ENCODE measurements around the gene RAB39B.
"Not testable (repeated sequence)": the region's sequence is repeated elsewhere in the genome, so short reads cannot be mapped to it uniquely, and the experiment has no call there.

Gene RAB39B

GRCh38 chrX:155263854-155264628 is at the start of gene RAB39B:
TSS of gene RAB39B (minus strand) at chrX:155264491. CDS start at chrX:155264288, 203 bp downstream.
- DNase-seq (ENCODE audit: low read depth): peak; percentile 78

GRCh38 chrX:155313766-155314165 is 49.5 kb upstream of the RAB39B start:
- DNase-seq (ENCODE audit: low read depth): peak; percentile 13

GRCh38 chrX:155293771-155294170 is 29.5 kb upstream of the RAB39B start:
- no peak for DNase-seq (ENCODE audit: low read depth)

- DNase-seq (ENCODE audit: low read depth): no peak
Measured at GRCh38 chrX:155279873-155280272, 15.6 kb upstream of the RAB39B start.

- DNase-seq (ENCODE audit: low read depth): no peak
Measured at GRCh38 chrX:155270969-155271368, 6.7 kb upstream of the RAB39B start.

GRCh38 chrX:155267995-155268394 is 3.7 kb upstream of the RAB39B start:
- not testable (repeated sequence) for DNase-seq (ENCODE audit: low read depth)

- DNase-seq (ENCODE audit: low read depth): no peak
Measured at GRCh38 chrX:155266439-155266838, 2.1 kb upstream of the RAB39B start.

- no peak for DNase-seq (ENCODE audit: low read depth)
Measured at GRCh38 chrX:155262970-155263754, 1.1 kb downstream of the RAB39B start.

GRCh38 chrX:155259752-155260151 is 4.5 kb downstream of the RAB39B start:
- DNase-seq (ENCODE audit: low read depth): no peak

- no peak for DNase-seq (ENCODE audit: low read depth)
Measured at GRCh38 chrX:155251391-155251790, 12.9 kb downstream of the RAB39B start.

- no peak for DNase-seq (ENCODE audit: low read depth)
Measured at GRCh38 chrX:155247497-155247896, 16.8 kb downstream of the RAB39B start.

GRCh38 chrX:155246748-155247147 is 17.5 kb downstream of the RAB39B start:
- no peak for DNase-seq (ENCODE audit: low read depth)

- no peak for DNase-seq (ENCODE audit: low read depth)
Measured at GRCh38 chrX:155242300-155242699, 22.0 kb downstream of the RAB39B start.

- DNase-seq (ENCODE audit: low read depth): no peak
Measured at GRCh38 chrX:155237719-155238118, 26.6 kb downstream of the RAB39B start.

GRCh38 chrX:155235891-155236290 is 28.4 kb downstream of the RAB39B start:
- no peak for DNase-seq (ENCODE audit: low read depth)

GRCh38 chrX:155231163-155231562 is 33.1 kb downstream of the RAB39B start:
- DNase-seq (ENCODE audit: low read depth): no peak

GRCh38 chrX:155225774-155226173 is 38.5 kb downstream of the RAB39B start:
- no peak for DNase-seq (ENCODE audit: low read depth)

GRCh38 chrX:155223746-155224145 is 40.5 kb downstream of the RAB39B start:
- DNase-seq (ENCODE audit: low read depth): not testable (repeated sequence)

GRCh38 chrX:155221351-155221750 is 42.9 kb downstream of the RAB39B start:
- DNase-seq (ENCODE audit: low read depth): no peak

- no peak for DNase-seq (ENCODE audit: low read depth)
Measured at GRCh38 chrX:155218777-155219176, 45.5 kb downstream of the RAB39B start.

- no peak for DNase-seq (ENCODE audit: low read depth)
Measured at GRCh38 chrX:155216940-155217440, 47.3 kb downstream of the RAB39B start.

GRCh38 chrX:155216179-155216939 is 47.9 kb downstream of the RAB39B start, which contains the start of gene VBP1:
TSS of gene VBP1 (plus strand) at chrX:155216460. CDS start at chrX:155216483, 23 bp downstream.
- peak; percentile 95 for DNase-seq (ENCODE audit: low read depth)

Data from ELR (cell line).